HUES6 (cell line): ENCODE measurements around the gene ATP8A2.
"Not testable (repeated sequence)": the region's sequence is repeated elsewhere in the genome, so short reads cannot be mapped to it uniquely, and the experiment has no call there.

Experiments
- H3K27ac ChIP-seq: 2 replicates; pipeline ENCODE4 v1.7.0; 2013; ENCODE audit warnings: low read depth, mild to moderate bottlenecking, low read length, inconsistent platforms
- H3K27me3 ChIP-seq: 2 replicates; pipeline ENCODE4 v1.6.1; 2013; ENCODE audit warnings: low read length; ENCODE audit not compliant: control insufficient read depth, insufficient read depth
- H3K36me3 ChIP-seq: 2 replicates; pipeline ENCODE4 v1.6.1; 2013; ENCODE audit warnings: low read length; ENCODE audit not compliant: control insufficient read depth, insufficient read depth
- H3K4me1 ChIP-seq: 2 replicates; pipeline ENCODE4 v1.6.1; 2013; ENCODE audit warnings: low read length; ENCODE audit not compliant: control insufficient read depth, insufficient read depth
- H3K4me3 ChIP-seq: 2 replicates; pipeline ENCODE4 v1.5.1; 2013; ENCODE audit warnings: low read depth, low read length
- H3K9ac ChIP-seq: one replicate; pipeline ENCODE4 v1.6.1; 2013; ENCODE audit warnings: mild to moderate bottlenecking, low read length
- H3K9me3 ChIP-seq: 2 replicates; pipeline ENCODE4 v1.6.1; 2013; ENCODE audit warnings: low read depth, low read length; ENCODE audit not compliant: control insufficient read depth, insufficient read depth

Gene ATP8A2

GRCh38 chr13:25932365-25932764, 560.6 kb downstream of the ATP8A2 start:
- H3K27ac ChIP-seq = no peak overlapping the region

DNA sequence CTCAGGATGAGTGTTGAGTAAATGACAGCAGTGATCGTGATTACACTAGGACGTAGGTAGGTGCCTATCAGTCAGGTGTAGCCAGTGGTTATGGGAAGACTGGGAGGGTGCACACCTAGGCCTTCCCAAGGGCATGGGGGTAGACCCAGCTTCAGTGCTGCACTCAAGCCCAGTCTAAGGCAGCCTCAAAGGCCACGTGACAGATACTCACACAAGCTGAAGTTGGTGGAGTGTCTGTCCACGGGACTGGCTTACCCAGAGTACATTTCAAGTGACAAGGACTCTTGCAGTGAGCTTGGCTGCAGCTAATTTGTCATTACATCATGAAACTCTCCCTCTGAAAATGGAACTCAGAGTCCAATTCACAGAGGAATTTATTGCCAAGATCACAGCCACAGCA, 561.7 kb downstream of the ATP8A2 start:
- Histone ChIP-seq H3K9ac (no peak overlapping the region), H3K4me3 (no peak overlapping the region), H3K36me3 (no peaks in the 10 kb centered on the region), H3K27me3 (no peaks in the 10 kb centered on the region; the same call in 1 of the 2 replicates), H3K27ac (no peak overlapping the region), H3K4me1 (0 out of 2 replicates have a peak, but pooled peaks cover 2% of the 10 kb centered on the region), H3K9me3 (no peaks in the 10 kb centered on the region)

More at GRCh38 chr13:25932365-25932764, 560.6 kb downstream of the ATP8A2 start:
- Histone ChIP-seq H3K4me3 (no peak overlapping the region), H3K9ac (no peak overlapping the region), H3K27me3 (no peaks in the 10 kb centered on the region; the same call in 1 of the 2 replicates), H3K4me1 (peaks cover 2% of the 10 kb centered on the region; the same call in 1 of the 2 replicates), H3K9me3 (no peaks in the 10 kb centered on the region), H3K36me3 (no peaks in the 10 kb centered on the region)

DNA sequence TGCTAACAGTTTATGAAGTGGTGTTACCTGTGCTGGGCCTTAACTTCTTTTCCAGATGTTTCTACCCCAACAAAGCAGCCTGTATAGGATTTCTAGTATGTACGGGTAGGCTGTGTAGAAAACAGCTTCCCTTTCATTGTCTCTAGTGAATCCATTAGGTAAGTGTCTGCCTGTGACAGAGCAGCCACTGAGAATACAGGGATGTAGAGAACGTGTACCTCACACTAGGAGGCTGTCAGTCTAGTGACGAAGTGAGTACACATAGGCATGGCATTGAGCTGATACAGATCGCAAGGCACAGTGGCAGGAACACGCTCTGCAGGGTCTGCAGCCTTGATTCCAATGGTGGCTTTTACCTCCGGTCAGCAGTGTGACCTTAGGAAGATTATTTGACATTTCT, 562.4 kb downstream of the ATP8A2 start:
- no peaks in the 10 kb centered on the region for H3K27me3 ChIP-seq
- H3K4me1 ChIP-seq = 0 out of 2 replicates have a peak, but pooled peaks cover 2% of the 10 kb centered on the region
- H3K9ac ChIP-seq = no peak overlapping the region
- H3K36me3 ChIP-seq = no peaks in the 10 kb centered on the region
- no peak overlapping the region for H3K27ac ChIP-seq
- H3K9me3 ChIP-seq = no peaks in the 10 kb centered on the region
- H3K4me3 ChIP-seq = no peak overlapping the region

GRCh38 chr13:25939961-25940687, 568.4 kb downstream of the ATP8A2 start:
- Histone ChIP-seq H3K4me3 (no peak overlapping the region), H3K27me3 (peaks cover 6% of the 10 kb centered on the region; the same call in 1 of the 2 replicates), H3K4me1 (peaks cover 3% of the 10 kb centered on the region; the same call in 1 of the 2 replicates), H3K9ac (no peak overlapping the region), H3K9me3 (no peaks in the 10 kb centered on the region), H3K36me3 (no peaks in the 10 kb centered on the region), H3K27ac (no peak overlapping the region)

GRCh38 chr13:25943081-25943480, 571.3 kb downstream of the ATP8A2 start:
- no peaks in the 10 kb centered on the region for H3K9me3 ChIP-seq
- no peak overlapping the region for H3K4me3 ChIP-seq
- H3K4me1 ChIP-seq = peaks cover 3% of the 10 kb centered on the region; the same call in 1 of the 2 replicates
- no peaks in the 10 kb centered on the region for H3K36me3 ChIP-seq
- no peak overlapping the region for H3K9ac ChIP-seq
- no peak overlapping the region for H3K27ac ChIP-seq
- peaks cover 6% of the 10 kb centered on the region; the same call in 1 of the 2 replicates for H3K27me3 ChIP-seq

GRCh38 chr13:25943658-25944057, 571.9 kb downstream of the ATP8A2 start:
- Histone ChIP-seq H3K9ac (no peak overlapping the region), H3K27ac (no peak overlapping the region), H3K4me1 (peaks cover 3% of the 10 kb centered on the region; the same call in 1 of the 2 replicates), H3K36me3 (no peaks in the 10 kb centered on the region), H3K9me3 (no peaks in the 10 kb centered on the region; the same call in 1 of the 2 replicates), H3K27me3 (peaks cover 6% of the 10 kb centered on the region; the same call in 1 of the 2 replicates), H3K4me3 (no peak overlapping the region)

- peaks cover 3% of the 10 kb centered on the region for H3K9me3 ChIP-seq
- H3K27me3 ChIP-seq = peaks cover 5% of the 10 kb centered on the region; the same call in 1 of the 2 replicates
- no peak overlapping the region for H3K4me3 ChIP-seq
- H3K9ac ChIP-seq = no peak overlapping the region
- H3K36me3 ChIP-seq = no peaks in the 10 kb centered on the region
- H3K27ac ChIP-seq = no peak overlapping the region
- peaks cover 3% of the 10 kb centered on the region; the same call in 1 of the 2 replicates for H3K4me1 ChIP-seq
Observed at GRCh38 chr13:25945596-25945995, 573.8 kb downstream of the ATP8A2 start.

- H3K9me3 ChIP-seq = peaks cover 11% of the 10 kb centered on the region
- no peak overlapping the region for H3K9ac ChIP-seq
- H3K4me1 ChIP-seq = no peaks in the 10 kb centered on the region; the same call in 1 of the 2 replicates
- no peak overlapping the region for H3K4me3 ChIP-seq
- H3K36me3 ChIP-seq = no peaks in the 10 kb centered on the region
- no peak overlapping the region for H3K27ac ChIP-seq
- no peaks in the 10 kb centered on the region for H3K27me3 ChIP-seq
Observed at GRCh38 chr13:25946321-25946720, 574.5 kb downstream of the ATP8A2 start.

DNA sequence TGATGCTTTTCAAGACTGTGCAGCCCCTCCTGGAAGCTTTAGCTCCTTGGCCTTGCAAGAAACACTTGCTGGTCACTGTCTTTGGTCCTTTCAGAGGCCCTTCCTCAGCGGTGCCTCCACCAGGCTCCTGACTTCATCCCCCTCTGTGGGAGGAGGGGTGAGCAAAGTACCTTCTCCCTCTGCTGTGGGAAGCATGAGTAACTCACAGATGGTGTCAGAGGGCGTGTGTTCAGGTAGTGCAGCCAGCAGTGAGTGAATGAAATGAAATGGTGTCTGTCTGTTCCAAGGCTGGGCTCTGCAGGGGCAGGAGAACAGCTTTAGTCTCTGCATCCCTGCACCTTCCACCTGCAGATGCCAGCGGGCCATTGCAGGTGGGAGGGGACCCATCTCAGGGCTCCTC, 577.1 kb downstream of the ATP8A2 start:
- H3K9me3 ChIP-seq = peaks cover 15% of the 10 kb centered on the region
- no peak overlapping the region for H3K27ac ChIP-seq
- no peaks in the 10 kb centered on the region for H3K27me3 ChIP-seq
- H3K4me1 ChIP-seq = peaks cover 3% of the 10 kb centered on the region; the same call in 1 of the 2 replicates
- no peaks in the 10 kb centered on the region for H3K36me3 ChIP-seq
- H3K9ac ChIP-seq = no peak overlapping the region
- no peak overlapping the region for H3K4me3 ChIP-seq

DNA sequence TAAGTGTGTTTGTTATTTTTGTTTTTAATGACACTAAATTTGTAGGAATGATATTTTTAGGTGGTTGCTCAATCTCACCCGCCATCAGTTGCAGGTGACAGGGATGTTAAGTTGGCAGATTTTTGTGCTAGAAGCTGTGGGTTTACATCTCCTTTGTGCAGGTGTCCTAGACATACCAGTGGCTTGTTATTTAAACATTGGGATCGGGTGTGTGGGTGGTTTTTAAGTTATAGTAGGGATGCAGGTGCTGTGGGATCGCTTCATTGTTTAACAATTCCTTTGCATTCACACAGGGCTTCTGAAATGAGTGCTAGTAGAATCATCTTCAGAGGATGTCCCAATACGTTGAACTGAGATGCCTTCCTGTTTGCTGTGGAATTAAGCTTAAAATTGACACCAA, 580.1 kb downstream of the ATP8A2 start:
- Histone ChIP-seq H3K4me1 (peaks cover 3% of the 10 kb centered on the region; the same call in 1 of the 2 replicates), H3K27ac (no peak overlapping the region), H3K36me3 (no peaks in the 10 kb centered on the region), H3K9me3 (peaks cover 15% of the 10 kb centered on the region), H3K27me3 (no peaks in the 10 kb centered on the region), H3K9ac (no peak overlapping the region), H3K4me3 (no peak overlapping the region)

DNA sequence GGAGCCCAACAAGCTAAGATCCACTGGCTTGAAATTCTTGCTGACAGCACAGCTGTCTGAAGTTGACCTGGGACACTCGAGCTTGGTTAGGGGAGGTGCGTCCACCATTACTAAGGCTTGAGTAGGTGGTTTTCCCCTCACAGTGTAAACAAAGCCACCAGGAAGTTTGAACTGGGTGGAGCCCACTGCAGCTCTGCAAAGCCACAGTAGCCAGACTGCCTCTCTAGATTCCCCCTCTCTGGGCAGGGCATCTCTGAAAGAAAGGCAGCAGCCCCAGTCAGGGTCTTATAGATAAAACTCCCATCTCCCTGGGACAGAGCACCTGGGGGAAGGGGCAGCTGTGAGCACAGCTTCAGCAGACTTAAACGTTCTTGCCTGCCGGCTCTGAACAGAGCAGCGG, 582.3 kb downstream of the ATP8A2 start:
- H3K9ac ChIP-seq = not testable (repeated sequence)

More for the DNA sequence above, 582.3 kb downstream of the ATP8A2 start:
- not testable (repeated sequence) for H3K27me3 ChIP-seq, H3K4me3 ChIP-seq, H3K27ac ChIP-seq, H3K36me3 ChIP-seq, H3K4me1 ChIP-seq
- peaks cover 16% of the 10 kb centered on the region for H3K9me3 ChIP-seq
